ENCODE measurements around the gene ZNF618. TPM values are rescaled to one million over a fixed set of nuclear protein-coding genes. Genes with fewer than 3 reads are reported as not detected.
A peak's percentile ranks its signal among the peaks of the same experiment; 100 is the strongest.

The ZNF618 gene
- polyA plus RNA-seq, 3 donors: 0.53 to 1.9 (median 0.78) TPM

DNA sequence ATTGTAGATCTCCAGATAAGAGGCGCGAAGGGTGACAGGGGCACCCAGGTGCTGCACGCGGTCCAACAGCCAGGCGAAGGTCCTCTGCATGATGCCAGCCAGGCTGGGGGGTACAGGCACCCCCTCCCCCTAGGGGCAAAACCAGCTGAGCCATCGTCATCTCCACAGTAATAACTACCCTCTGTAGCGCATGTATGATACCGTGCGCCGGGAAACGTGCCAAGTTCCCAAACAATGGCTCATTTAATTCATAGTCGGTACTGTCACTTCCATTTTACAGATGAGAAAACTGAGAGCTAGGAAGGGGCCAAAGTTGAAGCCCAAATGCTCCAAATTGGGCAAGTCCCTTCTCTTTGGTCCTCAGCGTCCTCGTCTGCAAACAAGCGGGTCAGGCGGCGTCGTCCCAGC, 221.5 kb downstream of the ZNF618 start:
- Mint-ChIP-seq H3K4me1 (peaks cover 4% of the 10 kb centered on the region), H3K36me3 (no peaks in the 10 kb centered on the region), H3K27me3 (ENCODE audit: low read depth in 3 of 3) (peaks cover 23 to 49% (median 41%) of the 10 kb centered on the region in 3 donors), H3K27ac (no peak overlapping the region), H3K4me3 (peak overlapping the region in 1 of 2 donors; percentile 71), H3K9me3 (peaks cover 4 to 14% (median 12%) of the 10 kb centered on the region in 7 donors)
- Histone ChIP-seq H3K27me3 (ENCODE audit: control insufficient read depth in 2 of 2, insufficient read depth in 2 of 2, low read length in 2 of 2) (peaks cover 3 to 26% of the 10 kb centered on the region in 2 donors), H3K4me3 (replicated peaks in 1 of 3; ENCODE audit: low read depth in 2 of 3, low read length in 3 of 3) (peak overlapping the region in 1 of 3 experiments; percentile 65), H3K9me3 (replicated peaks in 1 of 2; ENCODE audit: control insufficient read depth in 1 of 2, insufficient read depth in 1 of 2, low read length in 2 of 2) (peaks cover 4 to 5% of the 10 kb centered on the region in 2 donors), H3K4me1 (ENCODE audit: control insufficient read depth in 1 of 2, insufficient read depth in 2 of 2, low read length in 2 of 2) (peaks cover 0 to 8% of the 10 kb centered on the region in 2 donors), H4K20me1 (ENCODE audit: insufficient read depth, low read length) (no peaks in the 10 kb centered on the region), H3K36me3 (replicated peaks in 1 of 2; ENCODE audit: control insufficient read depth in 1 of 2, insufficient read depth in 2 of 2, low read length in 2 of 2) (no peaks in the 10 kb centered on the region), H3K79me2 (ENCODE audit: insufficient read depth, low read length) (no peaks in the 10 kb centered on the region), H3K4me2 (replicated peaks; ENCODE audit: extremely low read depth, low read length, poor library complexity, severe bottlenecking) (peak overlapping the region; percentile 68), H2AFZ (ENCODE audit: insufficient read depth, low read depth, low read length, poor library complexity, severe bottlenecking) (no peak overlapping the region), H3K27ac (ENCODE audit: low read depth in 1 of 2, low read length in 2 of 2) (no peak overlapping the region), H3K9ac (ENCODE audit: insufficient read depth, low read length, poor library complexity, severe bottlenecking) (peak overlapping the region; percentile 15)
- intact Hi-C loops (cut with micrococcal nuclease): no loop called here
- no peak for DNase-seq
- TF ChIP-seq, protein P1, sequence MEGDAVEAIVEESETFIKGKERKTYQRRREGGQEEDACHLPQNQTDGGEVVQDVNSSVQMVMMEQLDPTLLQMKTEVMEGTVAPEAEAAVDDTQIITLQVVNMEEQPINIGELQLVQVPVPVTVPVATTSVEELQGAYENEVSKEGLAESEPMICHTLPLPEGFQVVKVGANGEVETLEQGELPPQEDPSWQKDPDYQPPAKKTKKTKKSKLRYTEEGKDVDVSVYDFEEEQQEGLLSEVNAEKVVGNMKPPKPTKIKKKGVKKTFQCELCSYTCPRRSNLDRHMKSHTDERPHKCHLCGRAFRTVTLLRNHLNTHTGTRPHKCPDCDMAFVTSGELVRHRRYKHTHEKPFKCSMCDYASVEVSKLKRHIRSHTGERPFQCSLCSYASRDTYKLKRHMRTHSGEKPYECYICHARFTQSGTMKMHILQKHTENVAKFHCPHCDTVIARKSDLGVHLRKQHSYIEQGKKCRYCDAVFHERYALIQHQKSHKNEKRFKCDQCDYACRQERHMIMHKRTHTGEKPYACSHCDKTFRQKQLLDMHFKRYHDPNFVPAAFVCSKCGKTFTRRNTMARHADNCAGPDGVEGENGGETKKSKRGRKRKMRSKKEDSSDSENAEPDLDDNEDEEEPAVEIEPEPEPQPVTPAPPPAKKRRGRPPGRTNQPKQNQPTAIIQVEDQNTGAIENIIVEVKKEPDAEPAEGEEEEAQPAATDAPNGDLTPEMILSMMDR (IDR thresholded peaks at IDR 0.05): no peak
- 18% methylated on average over 16 of the region's 18 CpGs for WGBS (ENCODE audit: insufficient coverage)

DNA sequence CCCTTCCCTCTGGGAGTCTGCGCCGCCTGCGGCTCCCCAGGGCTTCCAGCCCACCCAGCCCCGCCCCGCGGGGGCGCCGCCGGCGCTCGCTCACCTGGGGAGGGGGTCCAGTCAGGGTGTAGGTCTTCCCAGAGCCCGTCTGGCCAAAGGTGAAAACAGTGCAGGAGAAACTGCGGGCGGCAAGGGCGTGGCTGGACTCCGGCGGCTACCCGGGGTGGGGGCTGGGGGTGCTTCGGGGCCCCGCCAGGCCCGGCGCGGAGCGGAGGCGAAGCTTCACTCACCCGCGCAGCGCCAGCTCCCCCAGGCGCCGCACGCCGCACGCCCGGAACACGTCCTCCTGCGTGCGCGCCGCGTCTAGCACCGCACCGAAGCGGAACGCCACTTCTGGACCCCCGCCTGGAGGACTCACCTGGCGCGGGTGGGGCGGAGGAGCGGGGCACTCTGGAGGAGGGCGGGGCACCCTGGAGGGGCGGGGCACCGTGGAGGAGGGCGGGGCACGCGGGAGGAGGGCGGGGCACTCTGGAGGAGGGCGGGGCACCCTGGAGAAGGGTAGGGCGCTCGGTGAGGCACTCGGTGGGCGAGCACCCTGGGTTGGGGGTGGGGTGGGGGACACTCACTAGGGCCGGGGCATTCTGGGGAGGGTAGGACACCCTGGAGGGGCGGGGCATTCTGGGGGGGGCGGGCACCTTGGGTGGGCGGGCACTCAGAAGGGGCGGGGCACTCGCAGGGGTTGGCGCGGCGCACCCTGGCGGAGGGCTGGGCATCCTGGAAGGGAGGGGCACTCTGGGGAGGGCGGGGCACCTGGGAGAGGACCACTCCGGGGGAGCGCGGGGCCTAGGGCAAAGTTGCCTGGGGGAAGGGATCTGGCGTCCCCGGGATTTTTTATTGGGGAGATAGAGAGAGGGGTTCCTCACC, 222.2 kb downstream of the ZNF618 start:
- peak overlapping the region; percentile 68 for H3K4me2 ChIP-seq (replicated peaks; ENCODE audit: extremely low read depth, low read length, poor library complexity, severe bottlenecking)
- H3K36me3 ChIP-seq (replicated peaks in 1 of 2; ENCODE audit: control insufficient read depth in 1 of 2, insufficient read depth in 2 of 2, low read length in 2 of 2): no peaks in the 10 kb centered on the region
- Mint-ChIP-seq H3K9me3 (peaks cover 4 to 19% (median 16%) of the 10 kb centered on the region in 7 donors), H3K27me3 (ENCODE audit: low read depth in 3 of 3) (peaks cover 23 to 54% (median 46%) of the 10 kb centered on the region in 3 donors), H3K4me1 (peaks cover 4% of the 10 kb centered on the region), H3K36me3 (no peaks in the 10 kb centered on the region), H3K4me3 (peak overlapping the region in 1 of 2 donors; percentile 71), H3K27ac (no peak overlapping the region)
- H3K4me3 ChIP-seq (replicated peaks in 1 of 3; ENCODE audit: low read depth in 2 of 3, low read length in 3 of 3): peak overlapping the region in 1 of 3 experiments; percentile 65
- no peak overlapping the region for H3K27ac ChIP-seq (ENCODE audit: low read depth in 1 of 2, low read length in 2 of 2)
- no peaks in the 10 kb centered on the region for H4K20me1 ChIP-seq (ENCODE audit: insufficient read depth, low read length)
- H3K9ac ChIP-seq (ENCODE audit: insufficient read depth, low read length, poor library complexity, severe bottlenecking): peak overlapping the region; percentile 15
- peaks cover 4 to 5% of the 10 kb centered on the region in 2 donors for H3K9me3 ChIP-seq (replicated peaks in 1 of 2; ENCODE audit: control insufficient read depth in 1 of 2, insufficient read depth in 1 of 2, low read length in 2 of 2)
- H3K79me2 ChIP-seq (ENCODE audit: insufficient read depth, low read length): no peaks in the 10 kb centered on the region
- H2AFZ ChIP-seq (ENCODE audit: insufficient read depth, low read depth, low read length, poor library complexity, severe bottlenecking): peak overlapping the region; percentile 41
- peaks cover 3 to 26% of the 10 kb centered on the region in 2 donors for H3K27me3 ChIP-seq (ENCODE audit: control insufficient read depth in 2 of 2, insufficient read depth in 2 of 2, low read length in 2 of 2)
- H3K4me1 ChIP-seq (ENCODE audit: control insufficient read depth in 1 of 2, insufficient read depth in 2 of 2, low read length in 2 of 2): peaks cover 0 to 8% of the 10 kb centered on the region in 2 donors
- WGBS (ENCODE audit: insufficient coverage): 1% methylated on average over 55 of the region's 77 CpGs
- DNase-seq: no peak
- intact Hi-C loops (cut with micrococcal nuclease): no loop called here
- TF ChIP-seq, protein P1 (IDR thresholded peaks at IDR 0.05): no peak

Measured in CD14-positive monocyte (primary cell).